Prostate gland (tissue), 2 donors: ENCODE measurements around the gene PSMB3. TPM values are rescaled to one million over a fixed set of nuclear protein-coding genes. Genes with fewer than 3 reads are reported as not detected.

Source experiments
- DNase-seq: peaks from one replicate; pipeline ENCODE4 v3.0.0-alpha.2; 2019; ENCODE audit warnings: low spot score
- H3K27ac ChIP-seq, 2 donors: fragments of 200-600 bp; sonication (generic); 2 replicates each; pipeline ENCODE4 v1.5.1; 2017 to 2019
- H3K27me3 ChIP-seq: fragments of 200-600 bp; sonication (generic); replicated peaks from 2 replicates; pipeline ENCODE4 v1.5.1; 2019; ENCODE audit not compliant: insufficient read depth
- H3K36me3 ChIP-seq, 2 donors: fragments of 200-600 bp; sonication (generic); 1 replicate in 1 of 2; 2 replicates in 1 of 2; pipeline versions ENCODE4 v1.5.1 to v1.8.1; 2017 to 2019
- H3K4me1 ChIP-seq: fragments of 200-600 bp; sonication (generic); replicated peaks from 2 replicates; pipeline ENCODE4 v1.5.1; 2019
- H3K4me3 ChIP-seq, 2 donors: fragments of 200-600 bp; sonication (generic); 2 replicates each; pipeline ENCODE4 v1.5.1; 2017 to 2019
- H3K9me3 ChIP-seq: fragments of 200-600 bp; sonication (generic); 2 replicates; pipeline ENCODE4 v1.5.1; 2017
- POLR2A ChIP-seq: fragments of 450-650 bp; IDR thresholded peaks from one replicate; pipeline ENCODE4 v1.6.1; 2016; ENCODE audit warnings: antibody characterized with exemption, mild to moderate bottlenecking
- POLR2AphosphoS5 ChIP-seq: sonication (generic); formaldehyde crosslinking; IDR thresholded peaks from one replicate; pipeline ENCODE4 v1.6.1; 2017; ENCODE audit warnings: antibody characterized with exemption
- WGBS: methylation state at CpG from one replicate; pipeline ENCODE4 v1.1.5; 2018; 5-methylcytosine and 5-hydroxymethylcytosine counted together
- intact Hi-C: fragments of 100-400 bp; cut with DNase I; formaldehyde crosslinking; loops from one replicate; pipeline ENCODE4 v1.14.2; 2022
- total RNA-seq, 2 donors: library from RNA; depleted of rRNA; stranded (reverse); fragments of >200 nt; gene quantifications; one replicate each; pipeline ENCODE4 v1.1.0, GENCODE V29; 2016
- TF ChIP-seq, protein P1 (sequence below), 4 experiments: fragments of 200-600 bp in 2 of 4; fragments of 450-650 bp in 2 of 4; sonication (generic) in 2 of 4; IDR thresholded peaks; 1 replicate in 3 of 4; 2 replicates in 1 of 4; pipeline ENCODE4 v1.5.1; 2016 to 2019; ENCODE audit warnings: antibody characterized with exemption in 4 of 4, mild to moderate bottlenecking in 2 of 4, moderate library complexity in 2 of 4

Gene PSMB3
- total RNA-seq, 2 donors from 2014 or later: 116 to 192 TPM

- TF ChIP-seq POLR2A: no peak
- TF ChIP-seq POLR2AphosphoS5: no peak
- Histone ChIP-seq H3K4me3 (peak overlapping the region; percentile 86 to 98), H3K36me3 (peaks cover 0 to 4% of the 10 kb centered on the region in 2 donors), H3K27me3 (no peaks in the 10 kb centered on the region), H3K27ac (peak overlapping the region; percentile 96 to 98), H3K9me3 (no peaks in the 10 kb centered on the region), H3K4me1 (peaks cover 4% of the 10 kb centered on the region)
- intact Hi-C loops: loop anchor here (1.0 kb wide), 1 partner anchor 25 kb away; the partner anchor contains the start of gene CISD3
- no peak for DNase-seq
- under 1% methylated on average over 14 of the region's 32 CpGs for WGBS
Observed at GRCh38 chr17:38705523-38705802, 47.1 kb upstream of the PSMB3 start.

GRCh38 chr17:38705803-38706504, 46.6 kb upstream of the PSMB3 start:
- H3K36me3 ChIP-seq: peaks cover 0 to 4% of the 10 kb centered on the region in 2 donors
- peak overlapping the region; percentile 96 to 98 for H3K27ac ChIP-seq
- intact Hi-C loops: loop anchor here (1.0 kb wide), 1 partner anchor 24 kb away; the partner anchor contains the start of gene CISD3
- under 1% methylated on average over 27 of the region's 38 CpGs for WGBS
- TF ChIP-seq, protein P1, sequence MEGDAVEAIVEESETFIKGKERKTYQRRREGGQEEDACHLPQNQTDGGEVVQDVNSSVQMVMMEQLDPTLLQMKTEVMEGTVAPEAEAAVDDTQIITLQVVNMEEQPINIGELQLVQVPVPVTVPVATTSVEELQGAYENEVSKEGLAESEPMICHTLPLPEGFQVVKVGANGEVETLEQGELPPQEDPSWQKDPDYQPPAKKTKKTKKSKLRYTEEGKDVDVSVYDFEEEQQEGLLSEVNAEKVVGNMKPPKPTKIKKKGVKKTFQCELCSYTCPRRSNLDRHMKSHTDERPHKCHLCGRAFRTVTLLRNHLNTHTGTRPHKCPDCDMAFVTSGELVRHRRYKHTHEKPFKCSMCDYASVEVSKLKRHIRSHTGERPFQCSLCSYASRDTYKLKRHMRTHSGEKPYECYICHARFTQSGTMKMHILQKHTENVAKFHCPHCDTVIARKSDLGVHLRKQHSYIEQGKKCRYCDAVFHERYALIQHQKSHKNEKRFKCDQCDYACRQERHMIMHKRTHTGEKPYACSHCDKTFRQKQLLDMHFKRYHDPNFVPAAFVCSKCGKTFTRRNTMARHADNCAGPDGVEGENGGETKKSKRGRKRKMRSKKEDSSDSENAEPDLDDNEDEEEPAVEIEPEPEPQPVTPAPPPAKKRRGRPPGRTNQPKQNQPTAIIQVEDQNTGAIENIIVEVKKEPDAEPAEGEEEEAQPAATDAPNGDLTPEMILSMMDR (IDR thresholded peaks at IDR 0.05): no peak
- TF ChIP-seq POLR2AphosphoS5 (no peak), POLR2A (no peak)
- H3K27me3 ChIP-seq: no peaks in the 10 kb centered on the region
- peaks cover 4% of the 10 kb centered on the region for H3K4me1 ChIP-seq
- H3K9me3 ChIP-seq: no peaks in the 10 kb centered on the region
- DNase-seq: peak; percentile 49
- H3K4me3 ChIP-seq: peak overlapping the region; percentile 86 to 98

- H3K27ac ChIP-seq: peak overlapping the region; percentile 96 to 98
- WGBS: 7% methylated on average over 20 of the region's 20 CpGs
- H3K27me3 ChIP-seq: no peaks in the 10 kb centered on the region
- no peak for DNase-seq
- peaks cover 4% of the 10 kb centered on the region for H3K4me1 ChIP-seq
- H3K36me3 ChIP-seq: peaks cover under 1 to 4% of the 10 kb centered on the region in 2 donors
- H3K9me3 ChIP-seq: no peaks in the 10 kb centered on the region
- no peak for TF ChIP-seq POLR2A
- TF ChIP-seq, protein P1 (IDR thresholded peaks at IDR 0.05): no peak
- intact Hi-C loops: no loop called here
- peak overlapping the region; percentile 86 to 98 for H3K4me3 ChIP-seq
Observed at GRCh38 chr17:38706505-38707216, 45.9 kb upstream of the PSMB3 start.

GRCh38 chr17:38707678-38708351, 44.7 kb upstream of the PSMB3 start:
- no peak overlapping the region for H3K4me3 ChIP-seq

More at GRCh38 chr17:38707678-38708351, 44.7 kb upstream of the PSMB3 start:
- H3K9me3 ChIP-seq: no peaks in the 10 kb centered on the region
- WGBS: 69% methylated on average over 21 of the region's 21 CpGs
- H3K27ac ChIP-seq: no peak overlapping the region
- no peak for DNase-seq
- TF ChIP-seq, protein P1 (IDR thresholded peaks at IDR 0.05): no peak
- TF ChIP-seq POLR2AphosphoS5 (no peak), POLR2A (no peak)
- H3K27me3 ChIP-seq: no peaks in the 10 kb centered on the region
- intact Hi-C loops: no loop called here
- peaks cover 4% of the 10 kb centered on the region for H3K4me1 ChIP-seq
- H3K36me3 ChIP-seq: peaks cover 4 to 8% of the 10 kb centered on the region in 2 donors
